ENCODE data around the gene NREP. TPM values are rescaled to one million over a fixed set of nuclear protein-coding genes. Genes with fewer than 3 reads are reported as not detected.

NREP gene
- total and polyA plus RNA-seq, 2 donors (not counting 1 experiment from before 2014, with no cell fraction given) = 56.8 to 364 TPM

DNA sequence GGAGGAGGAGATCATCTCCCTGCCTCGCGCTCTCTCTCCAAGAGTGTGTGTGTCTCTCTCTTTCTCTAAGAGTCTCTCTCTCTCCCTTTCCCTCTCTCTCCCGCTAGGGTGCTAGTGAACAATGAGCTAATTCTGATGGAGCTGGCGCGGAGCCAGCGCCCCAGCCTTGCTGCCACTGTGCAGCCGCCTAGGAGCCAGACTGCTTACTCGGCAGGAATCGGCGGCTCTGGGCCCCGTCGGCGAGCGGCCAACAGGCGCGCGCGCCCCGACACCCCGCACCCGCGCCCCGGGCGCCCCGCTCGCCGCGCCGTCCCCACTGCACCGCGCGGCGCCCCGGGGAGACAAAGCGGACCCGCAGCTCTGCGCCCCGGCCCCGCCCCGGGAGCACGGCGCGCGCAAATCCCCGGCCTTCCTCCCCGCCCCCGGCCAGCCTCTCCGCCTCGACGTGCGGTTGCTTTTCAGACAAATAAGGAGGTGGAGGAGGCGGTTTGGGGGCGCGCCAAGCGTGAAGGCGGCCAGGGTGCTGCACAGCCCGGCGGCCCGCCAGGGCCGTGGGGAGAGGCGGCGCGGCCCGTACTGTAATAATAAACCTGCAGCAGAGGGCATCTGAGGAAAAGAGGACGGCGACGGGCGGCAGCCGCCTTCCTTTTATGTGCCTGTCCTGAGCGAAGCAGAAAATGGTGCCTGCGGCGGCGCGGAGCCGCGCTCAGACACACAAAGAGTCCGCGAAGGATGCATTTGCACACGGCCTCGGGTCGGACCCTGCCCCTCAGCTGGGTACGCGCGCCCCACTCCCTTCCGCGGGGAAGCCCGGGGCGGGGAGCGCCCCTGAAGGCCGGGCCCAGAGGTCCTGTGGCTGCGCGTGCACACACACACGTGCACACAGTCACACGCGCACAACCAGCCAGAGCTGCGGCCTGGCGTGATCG, 625 bp upstream of the NREP start:
- no peaks in the 10 kb centered on the region for H3K4me1 ChIP-seq (ENCODE audit: control insufficient read depth, extremely low read depth, insufficient read depth, low read length)
- peak; percentile 97 to 98 for DNase-seq (ENCODE audit: low read depth in 2 of 2)
- no peaks in the 10 kb centered on the region for H3K9me3 ChIP-seq (ENCODE audit: control insufficient read depth, insufficient read depth, low read depth, low read length)
- no peaks in the 10 kb centered on the region for H4K20me1 ChIP-seq (ENCODE audit: control insufficient read depth, extremely low read depth, insufficient read depth, low read length)
- peak overlapping the region; percentile 81 for H3K27ac ChIP-seq (ENCODE audit: insufficient read depth, low read length)
- H3K36me3 ChIP-seq (ENCODE audit: control insufficient read depth, insufficient read depth, low read length) = no peaks in the 10 kb centered on the region
- TF ChIP-seq, protein P1, sequence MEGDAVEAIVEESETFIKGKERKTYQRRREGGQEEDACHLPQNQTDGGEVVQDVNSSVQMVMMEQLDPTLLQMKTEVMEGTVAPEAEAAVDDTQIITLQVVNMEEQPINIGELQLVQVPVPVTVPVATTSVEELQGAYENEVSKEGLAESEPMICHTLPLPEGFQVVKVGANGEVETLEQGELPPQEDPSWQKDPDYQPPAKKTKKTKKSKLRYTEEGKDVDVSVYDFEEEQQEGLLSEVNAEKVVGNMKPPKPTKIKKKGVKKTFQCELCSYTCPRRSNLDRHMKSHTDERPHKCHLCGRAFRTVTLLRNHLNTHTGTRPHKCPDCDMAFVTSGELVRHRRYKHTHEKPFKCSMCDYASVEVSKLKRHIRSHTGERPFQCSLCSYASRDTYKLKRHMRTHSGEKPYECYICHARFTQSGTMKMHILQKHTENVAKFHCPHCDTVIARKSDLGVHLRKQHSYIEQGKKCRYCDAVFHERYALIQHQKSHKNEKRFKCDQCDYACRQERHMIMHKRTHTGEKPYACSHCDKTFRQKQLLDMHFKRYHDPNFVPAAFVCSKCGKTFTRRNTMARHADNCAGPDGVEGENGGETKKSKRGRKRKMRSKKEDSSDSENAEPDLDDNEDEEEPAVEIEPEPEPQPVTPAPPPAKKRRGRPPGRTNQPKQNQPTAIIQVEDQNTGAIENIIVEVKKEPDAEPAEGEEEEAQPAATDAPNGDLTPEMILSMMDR (conservative IDR thresholded peaks at IDR 0.05 in 1 of 2, IDR thresholded peaks at IDR 0.05 in 1 of 2; ENCODE audit: low read depth in 1 of 2, low read length in 2 of 2) = peak; percentile 54 to 56
- no peak for TF ChIP-seq EZH2 (IDR thresholded peaks at IDR 0.05; ENCODE audit: low read length, missing control alignments)
- H3K4me2 ChIP-seq (ENCODE audit: extremely low read depth, insufficient read depth, low read length) = peak overlapping the region; percentile 82
- peak overlapping the region; percentile 71 for H3K9ac ChIP-seq (ENCODE audit: insufficient read depth, low read length)
- H3K79me2 ChIP-seq (ENCODE audit: control insufficient read depth, insufficient read depth, low read length) = peaks cover 40% of the 10 kb centered on the region
- H3K27me3 ChIP-seq (ENCODE audit: control insufficient read depth, insufficient read depth, low read length) = no peaks in the 10 kb centered on the region
- H2AFZ ChIP-seq (ENCODE audit: low read length) = peak overlapping the region; percentile 71
- peak overlapping the region; percentile 72 to 99 (median 85) for H3K4me3 ChIP-seq (replicated peaks in 1 of 4; ENCODE audit: control extremely low read depth in 1 of 4, insufficient read depth in 1 of 4, low read depth in 3 of 4, low read length in 4 of 4)

DNA sequence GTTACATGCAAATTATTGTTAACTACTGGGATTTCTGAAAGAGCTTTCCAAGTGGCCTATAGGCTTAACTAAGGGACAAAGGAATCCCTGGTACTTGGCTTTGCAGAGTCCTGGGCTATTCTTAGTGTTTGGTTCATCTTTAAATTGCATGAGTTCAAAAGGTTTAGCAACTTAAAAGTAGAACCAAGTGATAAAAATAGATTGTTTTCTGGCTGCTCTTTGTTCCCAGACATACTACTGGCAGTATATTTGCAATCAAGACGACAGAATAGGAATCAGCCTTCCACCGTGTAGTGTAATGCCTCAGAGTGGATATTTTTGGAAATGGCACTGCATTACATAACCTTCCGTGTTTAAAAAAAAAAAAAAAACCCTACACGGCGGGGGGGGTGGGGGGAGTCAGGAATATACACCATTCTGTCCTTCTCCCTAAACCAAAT, 1.0 kb downstream of the NREP start:
- Histone ChIP-seq H3K36me3 (ENCODE audit: control insufficient read depth, insufficient read depth, low read length) (no peaks in the 10 kb centered on the region), H3K27ac (ENCODE audit: insufficient read depth, low read length) (peak overlapping the region; percentile 71), H3K79me2 (ENCODE audit: control insufficient read depth, insufficient read depth, low read length) (peaks cover 56% of the 10 kb centered on the region), H3K4me1 (ENCODE audit: control insufficient read depth, extremely low read depth, insufficient read depth, low read length) (no peaks in the 10 kb centered on the region), H2AFZ (ENCODE audit: low read length) (no peak overlapping the region), H3K9ac (ENCODE audit: insufficient read depth, low read length) (no peak overlapping the region), H3K9me3 (ENCODE audit: control insufficient read depth, insufficient read depth, low read depth, low read length) (no peaks in the 10 kb centered on the region), H4K20me1 (ENCODE audit: control insufficient read depth, extremely low read depth, insufficient read depth, low read length) (no peaks in the 10 kb centered on the region), H3K4me3 (replicated peaks in 1 of 4; ENCODE audit: control extremely low read depth in 1 of 4, insufficient read depth in 1 of 4, low read depth in 3 of 4, low read length in 4 of 4) (peak overlapping the region; percentile 72 to 99 (median 85)), H3K4me2 (ENCODE audit: extremely low read depth, insufficient read depth, low read length) (peak overlapping the region; percentile 87), H3K27me3 (ENCODE audit: control insufficient read depth, insufficient read depth, low read length) (no peaks in the 10 kb centered on the region)
- DNase-seq (ENCODE audit: low read depth in 2 of 2) = peak; percentile 64 to 67
- TF ChIP-seq, protein P1 (conservative IDR thresholded peaks at IDR 0.05 in 1 of 2, IDR thresholded peaks at IDR 0.05 in 1 of 2; ENCODE audit: low read depth in 1 of 2, low read length in 2 of 2) = no peak
- no peak for TF ChIP-seq EZH2 (IDR thresholded peaks at IDR 0.05; ENCODE audit: low read length, missing control alignments)

DNA sequence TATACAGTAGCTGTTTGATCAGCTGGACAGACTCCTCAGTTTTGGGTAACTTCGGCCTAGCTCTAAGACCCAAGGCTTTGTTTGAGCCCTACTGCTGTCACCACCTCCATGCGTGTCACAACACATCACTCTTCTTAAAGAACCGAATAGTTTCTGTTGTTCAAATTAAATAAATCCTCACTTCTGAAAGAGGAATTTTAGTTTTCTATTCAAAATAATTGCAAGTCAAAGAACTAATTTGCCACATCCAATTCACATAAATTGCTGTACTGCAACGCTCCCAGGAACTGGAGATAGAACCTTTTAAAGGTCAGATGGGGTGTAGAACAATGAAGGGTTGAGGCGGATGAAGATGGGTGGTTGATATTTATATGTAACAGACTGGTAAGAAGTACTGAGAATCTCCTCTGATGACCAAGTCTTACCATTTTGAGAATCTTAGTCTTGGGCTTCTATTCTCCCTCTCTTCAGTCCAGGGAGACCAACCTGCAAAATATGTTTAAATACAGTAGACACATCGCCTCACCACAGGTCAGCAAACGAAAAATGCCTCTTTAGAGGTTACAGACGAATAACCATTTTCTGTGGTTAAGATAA, 1.6 kb downstream of the NREP start:
- Histone ChIP-seq H3K9me3 (ENCODE audit: control insufficient read depth, insufficient read depth, low read depth, low read length) (no peaks in the 10 kb centered on the region), H3K4me2 (ENCODE audit: extremely low read depth, insufficient read depth, low read length) (peak overlapping the region; percentile 87), H3K36me3 (ENCODE audit: control insufficient read depth, insufficient read depth, low read length) (no peaks in the 10 kb centered on the region), H2AFZ (ENCODE audit: low read length) (no peak overlapping the region), H3K27ac (ENCODE audit: insufficient read depth, low read length) (peak overlapping the region; percentile 71), H3K4me1 (ENCODE audit: control insufficient read depth, extremely low read depth, insufficient read depth, low read length) (no peaks in the 10 kb centered on the region), H3K4me3 (replicated peaks in 1 of 4; ENCODE audit: control extremely low read depth in 1 of 4, insufficient read depth in 1 of 4, low read depth in 3 of 4, low read length in 4 of 4) (peak overlapping the region; percentile 72 to 99 (median 85)), H3K9ac (ENCODE audit: insufficient read depth, low read length) (no peak overlapping the region), H4K20me1 (ENCODE audit: control insufficient read depth, extremely low read depth, insufficient read depth, low read length) (no peaks in the 10 kb centered on the region), H3K27me3 (ENCODE audit: control insufficient read depth, insufficient read depth, low read length) (no peaks in the 10 kb centered on the region), H3K79me2 (ENCODE audit: control insufficient read depth, insufficient read depth, low read length) (peaks cover 60% of the 10 kb centered on the region)
- DNase-seq (ENCODE audit: low read depth in 2 of 2) = no peak
- TF ChIP-seq, protein P1 (conservative IDR thresholded peaks at IDR 0.05 in 1 of 2, IDR thresholded peaks at IDR 0.05 in 1 of 2; ENCODE audit: low read depth in 1 of 2, low read length in 2 of 2) = no peak
- TF ChIP-seq EZH2 (IDR thresholded peaks at IDR 0.05; ENCODE audit: low read length, missing control alignments) = no peak
